Fibroblast of skin of left biceps (primary cell): ENCODE results near the gene CEP72.

Experiments used
- DNase-seq, 2 experiments: peaks; one replicate each; pipeline ENCODE4 v3.0.0-alpha.2; 2013; ENCODE audit warnings: low read depth in 2 of 2

CEP72 gene

GRCh38 chr5:658103-658502 is 46.0 kb downstream of the CEP72 start:
- no peak for DNase-seq

GRCh38 chr5:659496-660263 is 47.5 kb downstream of the CEP72 start:
- DNase-seq: no peak

GRCh38 chr5:660491-661030 is 48.4 kb downstream of the CEP72 start:
- no peak for DNase-seq

- no peak for DNase-seq
Measured at GRCh38 chr5:661891-662750, 50.0 kb downstream of the CEP72 start.

GRCh38 chr5:662751-663435 is 50.8 kb downstream of the CEP72 start:
- DNase-seq: no peak

- DNase-seq: no peak
Measured at GRCh38 chr5:663436-664342, 51.5 kb downstream of the CEP72 start.

- no peak for DNase-seq
Measured at GRCh38 chr5:664343-664993, 52.3 kb downstream of the CEP72 start.

GRCh38 chr5:664994-665360 is 52.8 kb downstream of the CEP72 start:
- DNase-seq: no peak

GRCh38 chr5:665541-665955 is 53.4 kb downstream of the CEP72 start:
- no peak for DNase-seq

- no peak for DNase-seq
Measured at GRCh38 chr5:665956-666711, 54.0 kb downstream of the CEP72 start.

- DNase-seq: no peak
Measured at GRCh38 chr5:666816-667498, 54.8 kb downstream of the CEP72 start.

GRCh38 chr5:668283-668995 is 56.3 kb downstream of the CEP72 start:
- no peak for DNase-seq

GRCh38 chr5:669111-669841 is 57.1 kb downstream of the CEP72 start:
- no peak for DNase-seq

GRCh38 chr5:669842-670395 is 57.8 kb downstream of the CEP72 start:
- no peak for DNase-seq

GRCh38 chr5:670396-671270 is 58.5 kb downstream of the CEP72 start:
- DNase-seq: no peak

- DNase-seq: no peak
Measured at GRCh38 chr5:671459-672328, 59.6 kb downstream of the CEP72 start.
